ENCODE data around the gene RUNX3.

The RUNX3 gene

GRCh38 chr1:24963943-24964693 is 34.0 kb upstream of the RUNX3 start:
- H3K4me1 ChIP-seq (ENCODE audit: control insufficient read depth, low read length) = peaks cover 11% of the 10 kb centered on the region
- no peak overlapping the region for H3K4me2 ChIP-seq (ENCODE audit: low read length)
- H3K36me3 ChIP-seq (ENCODE audit: control insufficient read depth, low read length) = no peaks in the 10 kb centered on the region
- no peaks in the 10 kb centered on the region for H4K20me1 ChIP-seq (ENCODE audit: control insufficient read depth, insufficient read depth, low read depth, low read length)
- H3K79me2 ChIP-seq (ENCODE audit: control insufficient read depth, low read length) = no peaks in the 10 kb centered on the region
- TF ChIP-seq EZH2phosphoT487 (IDR thresholded peaks at IDR 0.05; ENCODE audit: borderline replicate concordance, low read length) (no peak), CTCF (IDR thresholded peaks at IDR 0.05; ENCODE audit: low read depth, low read length, poor library complexity, severe bottlenecking) (no peak)
- no peak overlapping the region for H3K4me3 ChIP-seq (ENCODE audit: low read length)
- H3K9me2 ChIP-seq (replicated peaks; ENCODE audit: control insufficient read depth, low read length) = no peaks in the 10 kb centered on the region
- H3K27ac ChIP-seq (ENCODE audit: low read depth, low read length) = no peak overlapping the region
- H3F3A ChIP-seq (ENCODE audit: control insufficient read depth, insufficient read depth) = no peaks in the 10 kb centered on the region
- no peaks in the 10 kb centered on the region for H3K27me3 ChIP-seq (ENCODE audit: control insufficient read depth, low read length)
- no peaks in the 10 kb centered on the region for H3K9me3 ChIP-seq (ENCODE audit: control insufficient read depth, insufficient read depth, low read length)

- Histone ChIP-seq H4K20me1 (ENCODE audit: control insufficient read depth, insufficient read depth, low read depth, low read length) (no peaks in the 10 kb centered on the region), H3K4me3 (ENCODE audit: low read length) (no peak overlapping the region), H3K79me2 (ENCODE audit: control insufficient read depth, low read length) (no peaks in the 10 kb centered on the region), H3F3A (ENCODE audit: control insufficient read depth, insufficient read depth) (no peaks in the 10 kb centered on the region), H3K9me2 (replicated peaks; ENCODE audit: control insufficient read depth, low read length) (no peaks in the 10 kb centered on the region), H3K9me3 (ENCODE audit: control insufficient read depth, insufficient read depth, low read length) (no peaks in the 10 kb centered on the region), H3K27ac (ENCODE audit: low read depth, low read length) (no peak overlapping the region), H3K4me2 (ENCODE audit: low read length) (no peak overlapping the region), H3K4me1 (ENCODE audit: control insufficient read depth, low read length) (peaks cover 11% of the 10 kb centered on the region), H3K27me3 (ENCODE audit: control insufficient read depth, low read length) (no peaks in the 10 kb centered on the region), H3K36me3 (ENCODE audit: control insufficient read depth, low read length) (no peaks in the 10 kb centered on the region)
- TF ChIP-seq CTCF (IDR thresholded peaks at IDR 0.05; ENCODE audit: low read depth, low read length, poor library complexity, severe bottlenecking) (no peak), EZH2phosphoT487 (IDR thresholded peaks at IDR 0.05; ENCODE audit: borderline replicate concordance, low read length) (no peak)
These were observed 33.2 kb upstream of the RUNX3 start for GRCh38 chr1:24963099-24963872.

GRCh38 chr1:24961961-24962861 is 32.1 kb upstream of the RUNX3 start:
- H3K27ac ChIP-seq (ENCODE audit: low read depth, low read length) = no peak overlapping the region
- peaks cover 11% of the 10 kb centered on the region for H3K4me1 ChIP-seq (ENCODE audit: control insufficient read depth, low read length)
- H3K36me3 ChIP-seq (ENCODE audit: control insufficient read depth, low read length) = no peaks in the 10 kb centered on the region
- no peaks in the 10 kb centered on the region for H3K9me3 ChIP-seq (ENCODE audit: control insufficient read depth, insufficient read depth, low read length)
- H4K20me1 ChIP-seq (ENCODE audit: control insufficient read depth, insufficient read depth, low read depth, low read length) = no peaks in the 10 kb centered on the region
- no peak overlapping the region for H3K4me3 ChIP-seq (ENCODE audit: low read length)
- TF ChIP-seq CTCF (IDR thresholded peaks at IDR 0.05; ENCODE audit: low read depth, low read length, poor library complexity, severe bottlenecking) = no peak
- TF ChIP-seq EZH2phosphoT487 (IDR thresholded peaks at IDR 0.05; ENCODE audit: borderline replicate concordance, low read length) = no peak
- H3F3A ChIP-seq (ENCODE audit: control insufficient read depth, insufficient read depth) = no peaks in the 10 kb centered on the region
- peaks cover 8% of the 10 kb centered on the region for H3K27me3 ChIP-seq (ENCODE audit: control insufficient read depth, low read length)
- H3K79me2 ChIP-seq (ENCODE audit: control insufficient read depth, low read length) = no peaks in the 10 kb centered on the region
- H3K9me2 ChIP-seq (replicated peaks; ENCODE audit: control insufficient read depth, low read length) = no peaks in the 10 kb centered on the region
- no peak overlapping the region for H3K4me2 ChIP-seq (ENCODE audit: low read length)
